HG03521 (cell line): ENCODE data around the gene MPZL1.
"Not testable (repeated sequence)": the region's sequence is repeated elsewhere in the genome, so short reads cannot be mapped to it uniquely, and the experiment has no call there.

Source experiments
- ATAC-seq: cut with Tn5 transposase; IDR thresholded peaks from one replicate; pipeline ENCODE4 v1.9.1; 2021; ENCODE audit warnings: mild to moderate bottlenecking, moderate library complexity; ENCODE audit not compliant: unreplicated experiment

The MPZL1 gene

DNA sequence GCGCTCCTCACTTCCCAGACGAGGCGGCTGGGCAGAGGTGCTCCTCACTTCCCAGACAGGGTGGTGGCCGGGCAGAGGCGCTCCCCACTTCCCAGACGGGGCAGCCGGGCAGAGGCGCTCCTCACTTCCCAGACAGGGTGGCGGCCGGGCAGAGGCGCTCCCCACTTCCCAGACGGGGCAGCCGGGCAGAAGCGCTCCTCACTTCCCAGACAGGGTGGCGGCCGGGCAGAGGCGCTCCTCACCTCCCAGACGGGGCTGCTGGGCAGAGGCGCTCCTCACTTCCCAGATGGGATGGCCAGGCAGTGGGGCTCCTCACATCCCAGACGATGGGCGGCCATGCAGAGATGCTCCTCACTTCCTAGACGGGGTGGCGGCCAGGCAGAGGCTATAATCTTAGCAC is 84.5 kb downstream of the MPZL1 start:
- not testable (repeated sequence) for ATAC-seq

DNA sequence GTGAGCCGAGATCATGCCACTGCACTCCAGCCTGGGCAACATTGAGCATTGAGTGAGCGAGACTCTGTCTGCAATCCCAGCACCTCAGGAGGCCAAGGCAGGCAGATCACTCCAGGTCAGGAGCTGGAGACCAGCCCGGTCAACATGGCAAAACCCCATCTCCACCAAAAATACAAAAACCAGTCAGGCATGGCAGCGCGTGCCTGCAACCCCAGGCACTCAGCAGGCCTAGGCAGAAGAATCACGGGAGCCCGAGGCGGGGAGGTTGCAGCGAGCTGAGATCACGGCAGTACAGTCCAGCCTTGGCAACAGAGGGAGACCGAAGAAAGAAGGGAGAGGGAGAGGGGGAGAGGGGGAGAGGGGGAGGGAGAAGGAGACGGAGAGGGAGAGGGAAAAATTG is 84.9 kb downstream of the MPZL1 start:
- ATAC-seq = not testable (repeated sequence)

GRCh38 chr1:167808104-167808503 is 86.3 kb downstream of the MPZL1 start:
- ATAC-seq = no peak

GRCh38 chr1:167808690-167809089 is 86.9 kb downstream of the MPZL1 start:
- ATAC-seq = no peak

GRCh38 chr1:167812972-167813371 is 91.2 kb downstream of the MPZL1 start:
- ATAC-seq = no peak

DNA sequence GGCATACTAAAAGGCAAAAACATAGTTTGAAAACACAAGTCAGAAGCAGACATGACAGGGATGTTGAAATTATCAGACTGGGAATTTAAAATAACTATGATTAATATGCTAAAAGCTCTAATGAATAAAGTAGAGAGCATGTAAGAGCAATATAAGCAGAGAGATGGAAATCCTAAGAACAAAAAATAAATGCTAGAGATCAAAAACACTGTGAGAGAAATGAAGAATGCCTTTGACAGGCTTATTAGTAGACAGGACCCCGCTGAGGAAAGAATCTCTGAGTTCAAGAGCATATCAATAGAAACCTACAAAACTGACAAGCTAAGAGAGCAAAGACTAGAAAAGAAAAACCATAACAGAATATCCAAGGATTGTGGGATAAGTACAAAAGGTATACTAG is 93.9 kb downstream of the MPZL1 start:
- ATAC-seq = no peak

- no peak for ATAC-seq
These were observed 98.3 kb downstream of the MPZL1 start for GRCh38 chr1:167819849-167820683.

DNA sequence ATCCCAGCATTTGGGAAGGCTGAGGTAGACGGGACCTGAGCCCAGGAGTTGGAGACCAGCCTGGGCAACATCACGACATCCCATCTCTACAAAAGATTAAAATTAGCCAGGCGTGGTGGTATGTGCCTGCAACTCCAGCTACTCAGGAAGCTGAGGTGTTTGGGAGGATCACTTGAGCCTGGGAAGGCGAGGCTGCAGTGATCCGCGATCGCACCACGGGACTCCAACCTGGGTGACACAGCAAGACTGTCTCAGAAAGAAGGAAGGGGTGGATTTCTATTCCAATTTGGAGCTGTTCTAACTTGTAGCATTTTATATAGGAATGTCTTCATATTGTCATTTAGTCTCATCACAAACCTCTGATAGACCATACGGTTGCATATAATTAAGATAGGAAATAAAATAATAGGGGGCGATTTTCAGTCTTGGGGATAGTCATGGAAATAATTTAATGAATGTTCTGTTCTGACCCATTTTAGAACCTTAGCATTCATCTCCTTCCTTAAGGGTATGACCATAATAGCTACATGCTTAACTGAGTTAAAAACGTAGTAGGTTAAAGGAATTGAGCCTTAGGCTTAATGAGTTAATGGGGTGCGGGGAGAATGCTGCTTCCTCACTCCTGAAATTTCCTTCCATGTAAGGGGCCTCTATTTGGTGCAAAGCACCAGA is 99.0 kb downstream of the MPZL1 start:
- no peak for ATAC-seq

DNA sequence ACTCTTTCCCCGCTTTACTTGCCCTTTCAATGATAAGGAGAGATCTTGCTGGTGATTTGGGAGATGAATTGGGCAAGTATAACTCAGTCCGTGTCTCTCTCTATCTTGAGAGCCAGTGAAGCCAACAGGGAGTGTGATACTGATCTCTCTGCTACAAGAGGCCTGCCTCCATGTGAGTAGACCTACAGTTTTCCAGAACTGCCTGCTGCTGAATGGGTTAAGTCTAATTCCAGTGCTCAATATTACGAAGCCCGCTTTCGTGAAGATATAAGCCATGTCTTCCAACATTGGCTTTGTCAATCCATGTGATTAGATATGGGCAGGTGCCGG is 99.5 kb downstream of the MPZL1 start:
- no peak for ATAC-seq

- no peak for ATAC-seq
These were observed 100.3 kb downstream of the MPZL1 start for GRCh38 chr1:167821969-167822685.

DNA sequence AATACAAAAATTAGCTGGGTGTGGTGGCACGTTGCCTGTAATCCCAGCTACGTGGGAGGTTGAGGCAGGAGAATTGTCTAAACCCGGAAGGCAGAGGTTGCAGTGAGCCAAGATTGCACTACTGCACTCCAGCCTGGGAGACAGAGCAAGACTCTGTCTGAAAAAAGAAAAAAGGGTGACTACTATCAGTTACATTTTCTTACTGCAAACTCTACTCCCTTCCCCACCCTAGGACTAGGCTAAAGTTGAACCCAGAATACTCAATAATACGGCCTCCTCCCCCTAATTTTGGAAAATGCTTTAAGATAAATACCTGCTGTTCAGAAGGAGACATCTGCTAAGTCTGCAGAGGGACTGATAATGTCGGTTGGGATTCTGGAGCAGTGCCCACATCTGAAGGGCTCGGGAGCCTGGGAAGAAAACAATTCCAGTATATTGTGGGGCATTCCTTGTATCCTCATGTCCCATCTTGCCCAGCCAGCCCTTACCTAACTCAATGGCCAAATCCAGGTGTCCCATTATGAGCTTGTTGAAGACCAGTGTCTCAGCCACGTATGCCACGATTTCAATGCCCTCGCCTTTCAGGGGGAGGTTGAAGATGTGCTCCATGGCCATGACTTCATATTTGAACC is 102.5 kb downstream of the MPZL1 start:
- ATAC-seq = no peak

GRCh38 chr1:167825419-167826079 is 103.8 kb downstream of the MPZL1 start:
- ATAC-seq = no peak

GRCh38 chr1:167826127-167826526 is 104.3 kb downstream of the MPZL1 start:
- ATAC-seq = no peak

GRCh38 chr1:167829868-167830267 is 108.1 kb downstream of the MPZL1 start:
- no peak for ATAC-seq

GRCh38 chr1:167830668-167831067 is 108.9 kb downstream of the MPZL1 start:
- ATAC-seq = not testable (repeated sequence)

DNA sequence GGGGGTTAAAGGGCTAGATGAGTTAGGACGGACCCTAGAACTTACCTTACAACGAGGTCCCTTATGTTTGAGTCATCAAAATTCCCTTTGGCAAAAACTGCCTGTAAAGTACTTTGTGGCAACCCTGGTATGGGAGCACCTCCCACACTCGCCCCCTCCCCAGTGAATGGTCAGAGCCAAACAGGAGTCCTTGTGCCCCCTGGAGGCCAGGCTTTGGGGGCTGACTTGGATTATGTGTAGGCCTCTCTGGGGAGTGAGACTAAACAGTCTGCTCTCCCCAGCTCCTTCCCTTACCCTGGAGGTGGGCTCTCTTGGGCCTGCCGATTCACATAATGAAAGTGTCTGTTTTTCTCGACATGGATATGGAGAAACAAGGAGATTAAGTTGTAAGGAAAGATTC is 110.9 kb downstream of the MPZL1 start:
- ATAC-seq = no peak

DNA sequence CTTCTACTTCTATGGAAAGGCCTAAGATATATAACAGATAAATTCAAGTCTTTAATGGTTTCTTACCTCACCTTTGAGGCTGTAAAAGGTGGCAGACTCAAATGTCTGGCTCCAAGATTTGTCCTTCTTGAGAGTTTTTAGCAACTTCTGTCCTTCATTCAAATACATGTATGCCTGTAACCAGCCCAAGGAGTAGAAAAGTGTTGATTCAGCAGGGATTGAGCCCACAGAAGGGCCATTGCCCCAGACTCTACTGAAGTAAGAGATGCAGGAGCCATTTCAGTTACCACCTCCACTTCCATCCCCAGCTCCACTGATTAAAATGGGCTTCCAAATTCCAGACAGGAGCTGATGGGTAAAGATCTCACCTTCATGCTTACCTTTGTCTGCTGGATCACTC is 112.1 kb downstream of the MPZL1 start:
- no peak for ATAC-seq

- no peak for ATAC-seq
These were observed 114.4 kb downstream of the MPZL1 start for GRCh38 chr1:167836197-167836596.

DNA sequence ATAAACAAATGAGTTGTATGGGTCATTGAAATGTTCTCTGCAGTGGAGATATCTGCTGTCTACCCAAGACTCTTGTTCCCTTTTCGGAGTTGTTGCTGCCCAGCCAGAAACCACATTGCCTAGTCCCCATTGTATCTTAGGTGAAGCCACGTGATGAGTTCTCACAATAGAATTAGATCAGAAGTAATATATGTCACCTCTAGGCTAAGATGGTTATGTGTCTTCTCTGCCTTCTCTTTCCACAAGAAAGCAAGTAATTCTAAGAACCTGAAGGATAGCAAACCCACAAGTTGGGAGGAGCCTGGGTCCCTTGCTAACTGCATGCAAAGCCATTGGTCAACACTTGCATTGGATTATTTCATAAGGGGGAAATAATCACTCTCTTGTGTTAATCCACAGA is 115.5 kb downstream of the MPZL1 start:
- no peak for ATAC-seq

DNA sequence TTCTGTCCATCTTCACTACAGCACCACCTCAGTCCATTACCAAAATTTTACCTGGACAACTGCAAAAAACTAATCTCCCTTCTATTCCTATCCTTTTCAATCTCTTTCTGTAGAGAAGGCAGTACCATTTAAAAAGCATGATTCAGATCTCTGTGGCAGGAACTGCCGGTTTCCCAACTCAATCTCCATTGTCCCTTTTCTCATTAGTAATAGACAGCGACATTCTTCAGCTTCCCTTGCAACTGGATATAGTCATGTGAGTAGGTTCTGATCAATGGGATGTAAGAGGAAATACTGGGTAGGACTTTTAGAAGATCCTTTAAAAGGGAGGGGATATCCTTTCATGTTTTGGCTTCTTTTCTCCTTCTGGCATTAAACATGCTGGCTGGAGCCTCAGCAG is 117.2 kb downstream of the MPZL1 start:
- ATAC-seq = no peak
